MM.1S (cell line): ENCODE data around the gene NCAPD3.

Experiments used
- CTCF ChIP-seq: fragments of 300-600 bp; sonication (generic); IDR thresholded peaks from 2 replicates; pipeline ENCODE4 v1.5.1; 2016; ENCODE audit warnings: antibody characterized with exemption, low read length, mixed read lengths
- EZH2 ChIP-seq: fragments of 300-600 bp; sonication (generic); optimal IDR thresholded peaks from 2 replicates; pipeline ENCODE3; 2017; ENCODE audit warnings: low read depth, mild to moderate bottlenecking, antibody characterized with exemption, low read length, mixed read lengths
- EZH2phosphoT487 ChIP-seq: fragments of 300-600 bp; sonication (generic); IDR thresholded peaks from 2 replicates; pipeline ENCODE4 v1.6.1; 2018; ENCODE audit warnings: antibody characterized with exemption, low read length

GRCh38 chr11:134270250-134270714 is 46.5 kb upstream of the NCAPD3 start:
- TF ChIP-seq CTCF (peak; percentile 49), EZH2 (no peak), EZH2phosphoT487 (no peak)
